ENCODE data around the gene NFIA.

The NFIA gene

GRCh38 chr1:61477301-61477700, 394.9 kb downstream of the NFIA start:
- no peak for DNase-seq

- DNase-seq = no peak
These were observed 398.0 kb downstream of the NFIA start for GRCh38 chr1:61480273-61480935.

- no peak for DNase-seq
These were observed 399.0 kb downstream of the NFIA start for GRCh38 chr1:61481315-61481715.

- no peak for DNase-seq
These were observed 399.9 kb downstream of the NFIA start for GRCh38 chr1:61482170-61482734.

- DNase-seq = no peak
These were observed 404.6 kb downstream of the NFIA start for GRCh38 chr1:61486783-61487536.

- DNase-seq = no peak
These were observed 405.4 kb downstream of the NFIA start for GRCh38 chr1:61487801-61488200.

- DNase-seq = no peak
These were observed 408.6 kb downstream of the NFIA start for GRCh38 chr1:61490924-61491323.

GRCh38 chr1:61491497-61491896, 409.1 kb downstream of the NFIA start:
- no peak for DNase-seq

GRCh38 chr1:61494000-61494399, 411.6 kb downstream of the NFIA start:
- no peak for DNase-seq

GRCh38 chr1:61496501-61496900, 414.1 kb downstream of the NFIA start:
- DNase-seq = no peak

GRCh38 chr1:61497013-61497412, 414.7 kb downstream of the NFIA start:
- DNase-seq = no peak

GRCh38 chr1:61498342-61498741, 416.0 kb downstream of the NFIA start:
- no peak for DNase-seq

GRCh38 chr1:61501971-61502916, 419.9 kb downstream of the NFIA start:
- DNase-seq = no peak

- no peak for DNase-seq
These were observed 421.9 kb downstream of the NFIA start for GRCh38 chr1:61504305-61504704.

GRCh38 chr1:61504852-61505390, 422.6 kb downstream of the NFIA start:
- no peak for DNase-seq

GRCh38 chr1:61506236-61506635, 423.9 kb downstream of the NFIA start:
- DNase-seq = no peak

GRCh38 chr1:61506944-61507500, 424.7 kb downstream of the NFIA start:
- no peak for DNase-seq
